GM12892 (cell line): ENCODE results near the gene SLC39A11.

Source experiments
- POLR2A ChIP-seq: IDR thresholded peaks from 2 replicates; pipeline ENCODE4 v1.6.1; 2011; ENCODE audit warnings: low read depth, low read length, control low read depth
- POLR2AphosphoS5 ChIP-seq: IDR thresholded peaks from 2 replicates; pipeline ENCODE4 v1.6.1; 2011; ENCODE audit warnings: low read depth, low read length, control low read depth

DNA sequence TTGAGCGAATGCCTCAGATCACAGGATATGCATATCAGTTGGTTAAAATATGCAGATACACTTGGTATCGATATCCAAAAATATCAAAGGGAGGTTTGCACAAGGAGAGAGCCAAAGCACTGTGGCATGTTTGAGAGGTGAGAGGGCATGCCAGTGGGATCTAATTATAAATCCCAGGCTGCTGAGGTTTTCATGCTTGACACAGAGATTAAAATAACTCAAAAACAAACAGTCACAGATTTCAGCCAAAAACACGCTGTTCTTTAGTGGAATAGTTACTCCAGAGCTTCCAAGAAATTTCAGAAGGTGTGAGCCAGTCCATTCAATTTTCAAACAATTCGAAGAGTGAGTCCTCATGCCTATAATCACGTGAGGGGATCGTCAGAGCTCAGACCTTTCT, 493.8 kb downstream of the SLC39A11 start:
- no peak for TF ChIP-seq POLR2AphosphoS5
- no peak for TF ChIP-seq POLR2A
